Measurements from ENCODE around the gene CCDC146. TPM values are rescaled to one million over a fixed set of nuclear protein-coding genes. Genes with fewer than 3 reads are reported as not detected.

CCDC146 gene
- total and polyA plus RNA-seq, 2 experiments from 2014 or later = 1.9 to 4.0 TPM

DNA sequence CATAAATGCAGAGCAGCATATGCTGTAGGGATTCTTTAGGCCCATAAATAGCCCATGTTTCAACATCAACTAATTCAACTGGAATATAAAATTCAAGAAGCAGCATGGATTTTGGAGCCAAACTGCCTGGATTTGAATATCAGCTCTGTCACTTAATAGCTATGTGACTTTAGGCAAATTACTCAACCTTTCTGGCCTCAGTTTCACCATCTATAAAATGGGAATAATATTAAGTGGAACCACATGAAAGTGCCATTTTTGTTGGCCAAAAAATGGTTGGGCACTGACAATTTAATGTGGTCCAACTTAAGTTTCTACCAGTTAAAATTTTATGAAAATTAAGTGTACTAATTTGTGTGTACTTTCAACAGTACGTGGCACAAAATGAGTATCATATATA is 195.6 kb downstream of the CCDC146 start:
- H3K27ac ChIP-seq = no peak overlapping the region
- no peak for DNase-seq (ENCODE audit: low spot score)
- H3K79me2 ChIP-seq = no peaks in the 10 kb centered on the region
- no peaks in the 10 kb centered on the region for H3K4me1 ChIP-seq (ENCODE audit: insufficient read depth)
- H2AFZ ChIP-seq = no peak overlapping the region
- no peak overlapping the region for H3K4me2 ChIP-seq
- no peaks in the 10 kb centered on the region for H3K9me2 ChIP-seq (replicated peaks; ENCODE audit: insufficient read depth)
- H3K4me3 ChIP-seq = no peak overlapping the region
- H3K9me3 ChIP-seq (ENCODE audit: low read depth) = no peaks in the 10 kb centered on the region
- H4K20me1 ChIP-seq (ENCODE audit: insufficient read depth, poor library complexity, severe bottlenecking) = no peaks in the 10 kb centered on the region
- WGBS (ENCODE audit: low lambda C conversion rate, missing lambda C conversion rate) = 100% methylated on average over 1 of the region's 1 CpG
- H3K36me3 ChIP-seq (replicated peaks; ENCODE audit: insufficient read depth, low read depth) = no peaks in the 10 kb centered on the region
- TF ChIP-seq EZH2 (IDR thresholded peaks at IDR 0.05; ENCODE audit: borderline replicate concordance) = no peak
- no peak for TF ChIP-seq EZH2phosphoT487 (IDR thresholded peaks at IDR 0.05; ENCODE audit: low read depth, severe bottlenecking, unreplicated experiment)
- TF ChIP-seq, protein P1, sequence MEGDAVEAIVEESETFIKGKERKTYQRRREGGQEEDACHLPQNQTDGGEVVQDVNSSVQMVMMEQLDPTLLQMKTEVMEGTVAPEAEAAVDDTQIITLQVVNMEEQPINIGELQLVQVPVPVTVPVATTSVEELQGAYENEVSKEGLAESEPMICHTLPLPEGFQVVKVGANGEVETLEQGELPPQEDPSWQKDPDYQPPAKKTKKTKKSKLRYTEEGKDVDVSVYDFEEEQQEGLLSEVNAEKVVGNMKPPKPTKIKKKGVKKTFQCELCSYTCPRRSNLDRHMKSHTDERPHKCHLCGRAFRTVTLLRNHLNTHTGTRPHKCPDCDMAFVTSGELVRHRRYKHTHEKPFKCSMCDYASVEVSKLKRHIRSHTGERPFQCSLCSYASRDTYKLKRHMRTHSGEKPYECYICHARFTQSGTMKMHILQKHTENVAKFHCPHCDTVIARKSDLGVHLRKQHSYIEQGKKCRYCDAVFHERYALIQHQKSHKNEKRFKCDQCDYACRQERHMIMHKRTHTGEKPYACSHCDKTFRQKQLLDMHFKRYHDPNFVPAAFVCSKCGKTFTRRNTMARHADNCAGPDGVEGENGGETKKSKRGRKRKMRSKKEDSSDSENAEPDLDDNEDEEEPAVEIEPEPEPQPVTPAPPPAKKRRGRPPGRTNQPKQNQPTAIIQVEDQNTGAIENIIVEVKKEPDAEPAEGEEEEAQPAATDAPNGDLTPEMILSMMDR (IDR thresholded peaks at IDR 0.05; ENCODE audit: poor library complexity) = no peak
- no peaks in the 10 kb centered on the region for H3K27me3 ChIP-seq

DNA sequence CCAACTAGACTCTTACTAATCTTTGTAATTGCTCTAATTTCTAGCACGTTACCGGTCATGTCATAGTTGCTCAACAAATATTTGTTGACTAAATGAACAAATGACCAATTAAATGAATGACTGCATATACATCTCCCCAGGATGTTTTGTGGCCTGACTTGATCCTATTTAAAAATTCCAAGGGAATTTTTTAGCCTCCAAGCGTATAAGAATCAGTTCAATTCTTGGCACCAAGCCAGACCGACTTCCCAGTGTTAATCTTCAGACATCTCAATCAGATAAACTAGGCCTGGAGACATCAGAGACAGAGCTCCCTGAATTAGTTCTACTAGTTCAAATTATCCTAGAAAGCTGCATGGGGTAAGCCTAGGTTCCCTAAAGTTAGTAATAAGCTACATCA is 197.7 kb downstream of the CCDC146 start:
- TF ChIP-seq, protein P1 (IDR thresholded peaks at IDR 0.05; ENCODE audit: poor library complexity) = no peak
- TF ChIP-seq EZH2phosphoT487 (IDR thresholded peaks at IDR 0.05; ENCODE audit: low read depth, severe bottlenecking, unreplicated experiment) = no peak
- no peak for TF ChIP-seq EZH2 (IDR thresholded peaks at IDR 0.05; ENCODE audit: borderline replicate concordance)

DNA sequence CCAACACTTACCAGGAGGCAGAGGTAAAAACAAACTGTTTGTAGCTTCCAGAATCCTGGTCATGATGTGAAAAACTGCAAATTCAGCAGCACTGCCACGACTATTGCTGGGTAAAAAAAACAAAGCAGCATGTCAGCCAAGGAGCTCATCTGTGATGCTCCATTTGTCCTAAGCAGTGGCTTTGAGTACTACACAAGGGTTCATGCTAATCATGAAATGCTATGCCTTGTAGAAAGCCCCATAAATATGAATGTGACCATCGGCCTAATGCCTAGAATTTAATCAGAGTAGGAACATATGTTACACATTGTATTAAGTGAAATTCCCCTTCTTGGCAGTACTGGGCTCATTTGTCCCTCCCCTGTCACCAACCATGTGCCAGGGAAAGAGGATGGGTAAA is 198.3 kb downstream of the CCDC146 start:
- Histone ChIP-seq H3K9me2 (replicated peaks; ENCODE audit: insufficient read depth) (no peaks in the 10 kb centered on the region), H3K4me1 (ENCODE audit: insufficient read depth) (no peaks in the 10 kb centered on the region), H3K36me3 (replicated peaks; ENCODE audit: insufficient read depth, low read depth) (no peaks in the 10 kb centered on the region), H3K4me3 (no peak overlapping the region), H2AFZ (no peak overlapping the region), H4K20me1 (ENCODE audit: insufficient read depth, poor library complexity, severe bottlenecking) (no peaks in the 10 kb centered on the region), H3K27me3 (no peaks in the 10 kb centered on the region), H3K27ac (no peak overlapping the region), H3K9me3 (ENCODE audit: low read depth) (no peaks in the 10 kb centered on the region), H3K79me2 (no peaks in the 10 kb centered on the region), H3K4me2 (no peak overlapping the region)
- no peak for DNase-seq (ENCODE audit: low spot score)
- TF ChIP-seq EZH2phosphoT487 (IDR thresholded peaks at IDR 0.05; ENCODE audit: low read depth, severe bottlenecking, unreplicated experiment) = no peak
- TF ChIP-seq EZH2 (IDR thresholded peaks at IDR 0.05; ENCODE audit: borderline replicate concordance) = no peak
- TF ChIP-seq, protein P1 (IDR thresholded peaks at IDR 0.05; ENCODE audit: poor library complexity) = no peak
- WGBS (ENCODE audit: low lambda C conversion rate, missing lambda C conversion rate) = 78% methylated on average over 2 of the region's 2 CpGs

More for the DNA sequence above, 197.7 kb downstream of the CCDC146 start:
- H3K4me3 ChIP-seq = no peak overlapping the region
- H3K36me3 ChIP-seq (replicated peaks; ENCODE audit: insufficient read depth, low read depth) = no peaks in the 10 kb centered on the region
- 85% methylated on average over 4 of the region's 4 CpGs for WGBS (ENCODE audit: low lambda C conversion rate, missing lambda C conversion rate)
- H3K4me1 ChIP-seq (ENCODE audit: insufficient read depth) = no peaks in the 10 kb centered on the region
- H3K27me3 ChIP-seq = no peaks in the 10 kb centered on the region
- no peak overlapping the region for H2AFZ ChIP-seq
- H3K27ac ChIP-seq = no peak overlapping the region
- H3K79me2 ChIP-seq = no peaks in the 10 kb centered on the region
- no peaks in the 10 kb centered on the region for H3K9me2 ChIP-seq (replicated peaks; ENCODE audit: insufficient read depth)
- H3K4me2 ChIP-seq = no peak overlapping the region
- no peaks in the 10 kb centered on the region for H3K9me3 ChIP-seq (ENCODE audit: low read depth)
- DNase-seq (ENCODE audit: low spot score) = no peak
- H4K20me1 ChIP-seq (ENCODE audit: insufficient read depth, poor library complexity, severe bottlenecking) = no peaks in the 10 kb centered on the region

DNA sequence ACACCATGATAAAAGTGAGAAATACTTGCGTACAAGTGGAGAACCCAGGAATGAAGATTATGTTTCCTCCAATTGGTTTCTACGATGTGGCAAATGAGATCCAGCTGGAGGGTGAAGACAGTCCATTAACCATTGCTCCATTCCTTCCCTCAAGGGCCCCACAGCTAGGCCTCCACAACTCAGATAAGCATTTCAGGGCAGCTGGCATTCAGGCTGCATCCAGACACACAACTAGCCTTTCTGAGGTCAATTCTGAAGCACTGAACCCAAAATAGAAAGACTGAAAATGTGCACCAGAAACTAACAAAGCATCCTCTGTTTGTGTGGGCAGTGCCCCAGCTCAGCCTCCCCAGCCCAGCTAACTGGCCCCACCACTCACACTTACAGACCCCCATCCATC is 198.9 kb downstream of the CCDC146 start:
- WGBS (ENCODE audit: low lambda C conversion rate, missing lambda C conversion rate) = 72% methylated on average over 2 of the region's 2 CpGs
- Histone ChIP-seq H3K4me1 (ENCODE audit: insufficient read depth) (no peaks in the 10 kb centered on the region), H4K20me1 (ENCODE audit: insufficient read depth, poor library complexity, severe bottlenecking) (no peaks in the 10 kb centered on the region), H3K9me3 (ENCODE audit: low read depth) (no peaks in the 10 kb centered on the region), H3K9me2 (replicated peaks; ENCODE audit: insufficient read depth) (no peaks in the 10 kb centered on the region), H3K36me3 (replicated peaks; ENCODE audit: insufficient read depth, low read depth) (no peaks in the 10 kb centered on the region), H2AFZ (no peak overlapping the region), H3K27me3 (no peaks in the 10 kb centered on the region), H3K27ac (no peak overlapping the region), H3K4me3 (no peak overlapping the region), H3K79me2 (no peaks in the 10 kb centered on the region), H3K4me2 (no peak overlapping the region)
- TF ChIP-seq EZH2phosphoT487 (IDR thresholded peaks at IDR 0.05; ENCODE audit: low read depth, severe bottlenecking, unreplicated experiment) = no peak
- TF ChIP-seq, protein P1 (IDR thresholded peaks at IDR 0.05; ENCODE audit: poor library complexity) = no peak
- no peak for TF ChIP-seq EZH2 (IDR thresholded peaks at IDR 0.05; ENCODE audit: borderline replicate concordance)
- DNase-seq (ENCODE audit: low spot score) = no peak
